ENCODE results near the gene TRAF2.

The TRAF2 gene

DNA sequence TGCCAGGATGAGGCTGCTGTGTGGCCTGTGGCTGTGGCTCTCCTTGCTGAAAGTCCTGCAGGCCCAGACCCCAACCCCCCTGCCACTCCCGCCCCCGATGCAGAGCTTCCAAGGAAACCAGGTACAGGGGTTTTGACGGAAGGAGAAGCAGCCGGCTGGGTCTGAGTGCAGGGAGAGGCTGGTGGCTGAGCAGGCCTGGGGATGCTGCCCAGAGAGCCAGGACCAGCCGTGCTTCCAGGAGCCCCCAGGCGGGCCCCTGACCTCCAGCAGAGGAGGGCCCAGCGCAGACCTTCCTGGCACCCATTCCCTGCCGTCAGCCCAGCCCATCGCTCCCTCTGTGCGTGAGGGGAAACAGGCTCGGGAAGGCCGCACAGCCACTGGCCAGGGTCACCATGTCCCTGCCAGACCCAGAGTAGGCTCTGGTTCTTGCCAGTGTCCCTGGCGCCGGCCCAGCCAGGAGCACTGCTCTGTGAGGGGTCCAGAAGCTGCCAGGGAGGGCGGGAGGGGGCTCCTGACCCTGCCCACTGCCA lies 66.1 kb downstream of the TRAF2 start:
- DNase-seq, result no peak

DNA sequence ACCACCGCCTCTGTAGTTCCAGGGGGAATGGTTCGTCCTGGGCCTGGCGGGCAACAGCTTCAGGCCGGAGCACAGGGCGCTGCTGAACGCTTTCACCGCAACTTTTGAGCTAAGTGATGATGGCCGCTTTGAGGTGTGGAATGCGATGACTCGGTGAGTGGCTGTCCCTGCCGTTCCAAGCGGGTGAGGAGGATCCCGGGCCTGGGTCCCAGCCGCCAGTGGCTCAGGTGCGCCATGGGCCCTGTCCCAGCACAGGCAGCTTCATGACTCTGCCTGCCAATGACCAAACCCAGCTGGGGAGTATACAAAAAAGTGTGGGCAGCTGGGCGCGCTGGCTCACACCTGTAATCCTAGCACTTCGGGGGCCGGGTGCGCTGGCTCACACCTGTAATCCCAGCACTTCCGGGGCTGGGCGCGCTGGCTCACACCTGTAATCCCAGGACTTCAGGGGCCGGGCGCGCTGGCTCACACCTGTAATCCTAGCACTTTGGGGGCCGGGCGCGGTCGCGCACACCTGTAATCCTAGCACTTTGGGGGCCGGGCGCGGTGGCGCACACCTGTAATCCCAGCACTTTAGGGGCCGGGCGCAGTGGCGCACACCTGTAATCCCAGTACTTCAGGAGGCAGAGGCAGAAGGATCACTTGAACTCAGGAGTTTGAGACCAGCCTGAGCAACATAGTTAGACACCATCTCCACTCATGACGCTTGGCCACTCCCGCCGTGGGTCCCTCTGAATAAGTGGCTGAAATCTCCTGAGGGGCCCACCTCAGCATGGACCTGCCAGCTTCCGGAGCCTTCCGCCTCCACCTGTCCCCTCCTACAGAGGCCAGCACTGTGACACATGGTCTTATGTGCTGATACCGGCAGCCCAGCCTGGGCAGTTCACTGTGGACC lies 66.8 kb downstream of the TRAF2 start:
- no peak for DNase-seq

DNA sequence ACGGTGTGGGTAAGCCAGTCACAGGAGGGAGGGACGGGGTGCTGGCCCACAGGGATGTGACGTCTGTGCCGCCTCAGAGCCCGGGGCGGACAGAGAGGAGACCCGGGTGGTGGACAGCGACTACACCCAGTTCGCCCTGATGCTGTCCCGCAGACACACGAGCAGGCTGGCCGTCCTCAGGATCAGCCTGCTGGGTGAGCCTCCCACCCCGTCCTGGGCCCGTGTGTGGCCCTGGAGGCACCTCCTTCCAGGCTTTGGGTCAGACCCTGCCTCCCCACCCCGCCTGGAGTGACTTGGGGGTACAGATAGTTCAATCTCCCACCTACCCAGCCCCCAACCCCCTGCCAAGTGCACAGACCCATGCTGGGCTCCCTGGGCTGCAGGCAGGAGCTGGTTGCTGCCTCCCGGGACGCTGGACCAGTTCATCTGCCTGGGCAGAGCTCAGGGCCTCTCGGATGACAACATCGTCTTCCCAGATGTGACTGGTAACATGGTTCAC lies 67.5 kb downstream of the TRAF2 start:
- DNase-seq, result no peak

DNA sequence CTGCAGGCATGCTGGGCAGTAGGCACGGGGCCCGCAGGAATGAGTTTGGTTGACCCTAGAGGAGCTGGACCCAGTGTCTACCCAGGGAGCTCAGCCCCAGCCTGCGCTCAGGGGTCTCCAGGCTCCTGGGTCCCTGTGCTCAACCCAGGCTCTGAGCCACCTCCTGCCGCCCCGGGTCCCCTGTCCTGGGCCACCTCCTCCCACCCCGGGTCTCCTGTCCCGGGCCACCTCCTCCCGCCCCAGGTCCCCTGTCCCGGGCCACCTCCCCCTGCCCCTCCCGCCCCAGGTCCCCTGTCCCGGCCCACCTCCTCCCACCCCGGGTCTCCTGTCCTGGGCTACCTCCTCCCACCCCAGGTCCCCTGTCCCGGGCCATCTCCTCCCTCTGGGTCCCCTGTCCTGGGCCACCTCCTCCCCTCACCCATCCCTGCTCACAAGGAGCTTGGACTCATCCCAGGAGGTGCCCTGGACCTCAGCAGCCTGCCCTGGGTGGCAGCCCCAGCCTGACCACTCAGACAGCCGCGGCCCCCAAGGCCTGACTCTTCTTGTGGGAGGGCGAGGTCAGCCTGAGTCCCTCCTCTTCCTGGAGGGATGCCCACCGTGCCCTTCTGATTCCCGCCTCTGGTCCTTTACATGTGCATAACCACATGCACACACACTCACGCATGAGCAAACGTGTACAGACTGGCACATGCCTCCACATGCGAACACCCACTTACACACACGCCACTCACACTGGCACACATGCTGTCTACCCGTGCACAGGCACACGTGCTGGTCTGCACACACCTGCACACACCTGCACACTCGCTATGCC lies 68.2 kb downstream of the TRAF2 start:
- DNase-seq, result no peak

DNA sequence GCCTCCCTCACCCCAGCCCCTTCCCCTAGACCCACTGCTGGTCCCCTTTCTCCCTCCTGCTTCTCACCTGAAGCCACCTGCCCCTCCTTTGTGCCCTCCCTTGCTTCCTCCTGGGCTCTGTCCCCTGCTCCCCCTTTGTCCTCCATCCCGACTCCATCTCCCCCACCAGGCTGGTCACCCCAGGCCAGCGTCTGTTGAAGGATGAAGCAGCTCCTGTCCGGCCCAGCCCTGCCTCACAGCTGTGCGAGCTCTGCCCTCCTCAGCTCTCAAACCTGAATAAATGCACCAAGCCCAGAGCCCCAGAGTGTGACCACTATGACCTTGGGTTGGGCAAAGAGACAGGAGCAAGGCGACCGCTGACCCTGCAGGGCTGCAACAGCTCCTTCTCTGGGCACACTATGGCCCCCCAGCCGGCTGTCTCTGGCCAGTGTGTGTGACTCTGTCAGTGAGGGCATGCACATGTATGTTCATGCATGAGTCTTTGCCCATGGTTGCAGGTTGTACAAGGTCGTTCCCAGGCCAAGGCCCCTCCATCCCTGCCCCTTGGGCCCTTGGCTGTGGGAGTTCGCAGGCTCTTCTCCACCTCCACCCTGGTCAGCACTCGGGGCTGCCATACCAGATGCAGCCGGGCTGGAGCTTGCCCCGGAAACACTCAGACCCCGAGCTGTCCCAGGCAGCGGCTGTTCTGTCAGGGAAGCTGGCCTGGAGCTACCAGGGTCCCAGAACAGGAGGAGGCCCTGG lies 69.1 kb downstream of the TRAF2 start:
- DNase-seq, result no peak

DNA sequence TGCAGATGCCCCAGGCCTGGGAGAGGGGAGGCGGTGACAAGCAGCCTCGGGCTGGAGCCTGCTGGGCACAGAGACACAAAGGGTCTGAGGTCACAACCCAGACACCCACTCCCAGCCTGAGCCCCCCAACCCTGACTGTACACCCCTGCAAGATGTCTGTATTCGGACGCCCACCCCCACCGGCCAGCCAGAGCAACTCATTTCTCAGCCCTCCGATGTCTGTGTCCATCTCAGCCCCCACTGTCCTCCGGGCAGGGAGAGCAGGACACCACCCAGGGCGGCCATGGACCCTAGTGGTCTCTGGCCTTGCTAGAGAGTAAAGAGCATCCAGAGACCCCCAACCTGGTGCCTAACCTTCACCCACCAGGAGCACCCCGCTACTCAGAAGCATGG lies 69.6 kb downstream of the TRAF2 start:
- no peak for DNase-seq

DNA sequence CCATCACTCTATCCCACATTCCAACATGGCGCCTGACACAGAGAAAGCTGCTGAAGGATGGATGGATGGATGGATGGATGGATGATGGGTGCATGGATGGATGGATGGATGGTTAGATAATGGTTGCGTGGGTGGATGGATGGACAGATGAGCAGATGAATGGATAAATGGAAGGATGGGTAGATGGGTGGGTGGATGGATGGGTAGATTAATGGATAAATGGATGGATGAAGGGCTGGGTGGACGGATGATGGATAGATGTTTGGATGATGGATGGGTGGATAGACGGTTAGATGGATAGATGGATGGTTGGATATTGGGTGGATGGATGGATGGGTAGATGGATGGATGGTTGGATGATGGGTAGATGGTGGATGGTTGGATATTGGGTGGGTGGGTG lies 70.3 kb downstream of the TRAF2 start:
- no peak for DNase-seq

DNA sequence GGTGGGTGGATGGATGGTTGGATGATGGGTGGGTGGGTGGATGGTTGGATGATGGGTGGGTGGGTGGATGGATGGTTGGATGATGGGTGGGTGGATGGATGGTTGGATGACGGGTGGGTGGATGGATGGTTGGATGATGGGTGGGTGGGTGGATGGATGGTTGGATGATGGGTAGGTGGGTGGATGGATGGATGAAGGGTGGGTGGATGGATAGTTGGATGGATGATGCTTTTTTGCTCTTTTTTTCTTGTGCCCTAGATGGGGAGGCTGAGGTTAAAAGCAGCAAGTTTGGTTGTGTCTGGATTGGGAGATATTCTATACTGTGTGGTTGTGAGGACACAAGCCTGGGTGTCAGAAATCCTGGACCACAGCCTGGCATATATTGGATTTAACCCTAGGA lies 71.1 kb downstream of the TRAF2 start:
- DNase-seq, result no peak

DNA sequence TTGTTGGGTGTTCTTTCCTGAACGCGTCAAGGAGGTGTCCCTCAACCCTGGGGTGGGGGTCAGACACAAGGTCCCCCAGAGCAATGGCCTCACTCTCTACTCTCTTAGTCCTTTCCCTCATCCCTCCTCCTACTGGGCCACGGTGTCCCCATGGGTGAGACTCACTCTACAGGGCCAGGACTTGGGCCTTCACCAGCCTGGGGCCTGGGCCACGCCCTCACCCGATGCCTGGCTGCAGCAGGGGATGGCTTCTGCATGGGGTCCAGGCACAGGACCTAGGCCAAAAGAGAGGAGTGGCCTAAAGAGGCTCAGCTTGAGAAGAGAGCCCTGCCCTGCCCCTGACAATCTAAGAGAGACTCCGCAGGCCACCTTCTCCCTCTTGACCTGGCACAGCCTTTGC lies 71.6 kb downstream of the TRAF2 start:
- DNase-seq, result no peak

DNA sequence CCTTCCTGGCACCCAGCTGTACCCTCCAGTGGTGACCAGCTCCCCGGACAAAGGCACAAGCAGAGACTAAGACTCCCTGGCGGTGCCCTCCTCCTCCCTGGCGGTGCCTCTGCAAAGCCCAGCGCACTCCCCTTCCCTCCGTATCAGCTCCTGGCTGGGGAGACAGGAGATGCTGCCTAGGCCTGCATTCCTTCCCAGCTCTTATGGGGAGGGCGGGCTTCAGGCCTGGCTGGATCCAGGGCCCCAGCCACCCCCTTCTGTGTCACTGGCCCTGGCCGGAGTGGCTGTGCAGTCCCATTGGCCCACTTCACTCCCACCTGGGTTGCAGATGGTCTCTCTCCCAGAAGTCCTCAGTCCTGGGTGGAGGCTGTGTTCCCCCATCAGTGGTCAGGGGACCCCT lies 72.2 kb downstream of the TRAF2 start:
- no peak for DNase-seq

DNA sequence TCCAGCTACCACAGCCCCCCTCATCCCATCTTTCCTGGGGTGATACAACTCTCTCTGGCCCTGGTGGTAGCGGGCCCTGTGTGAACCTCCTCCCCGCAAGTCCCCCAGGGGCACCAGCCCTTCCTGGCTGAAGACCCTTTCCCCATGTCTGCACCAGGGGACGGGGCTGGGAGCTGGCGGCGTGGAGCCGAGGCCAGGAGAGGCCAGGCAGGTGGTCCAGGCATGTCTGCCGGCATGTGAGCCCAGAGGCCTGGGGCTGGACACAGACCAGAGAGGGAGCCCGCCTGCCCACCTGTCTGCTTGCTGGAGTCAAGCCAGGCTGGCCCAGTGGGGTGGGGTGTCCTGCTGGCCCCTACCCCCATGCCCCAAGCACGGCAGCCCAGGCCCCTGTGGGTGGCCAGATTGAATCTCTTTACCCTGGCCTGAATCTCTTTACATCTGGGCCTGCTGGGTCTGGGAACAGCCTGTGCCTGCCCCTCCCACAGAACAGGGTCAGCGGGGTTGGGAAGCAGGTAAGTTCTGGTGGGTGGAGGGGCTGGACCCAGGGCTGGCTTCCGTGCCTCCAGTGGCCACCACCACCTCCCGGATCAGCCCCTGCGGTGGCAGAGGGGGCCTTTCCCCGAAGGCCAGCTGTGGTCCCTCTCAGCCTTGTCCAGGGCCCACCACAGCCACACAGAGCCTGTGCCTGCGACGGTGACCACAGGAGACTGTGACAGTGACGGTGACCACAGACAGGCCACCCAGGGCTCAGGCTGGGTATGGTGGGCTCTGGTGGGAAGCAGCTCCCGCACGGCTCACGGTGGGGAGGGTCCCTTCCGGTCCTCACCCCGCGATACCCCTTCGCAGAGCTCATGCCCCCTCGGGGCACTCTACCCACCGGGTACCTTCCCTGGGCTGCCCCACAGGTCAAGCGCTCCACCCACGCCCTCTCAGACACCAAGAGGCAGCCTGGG lies 72.9 kb downstream of the TRAF2 start:
- DNase-seq, result no peak

DNA sequence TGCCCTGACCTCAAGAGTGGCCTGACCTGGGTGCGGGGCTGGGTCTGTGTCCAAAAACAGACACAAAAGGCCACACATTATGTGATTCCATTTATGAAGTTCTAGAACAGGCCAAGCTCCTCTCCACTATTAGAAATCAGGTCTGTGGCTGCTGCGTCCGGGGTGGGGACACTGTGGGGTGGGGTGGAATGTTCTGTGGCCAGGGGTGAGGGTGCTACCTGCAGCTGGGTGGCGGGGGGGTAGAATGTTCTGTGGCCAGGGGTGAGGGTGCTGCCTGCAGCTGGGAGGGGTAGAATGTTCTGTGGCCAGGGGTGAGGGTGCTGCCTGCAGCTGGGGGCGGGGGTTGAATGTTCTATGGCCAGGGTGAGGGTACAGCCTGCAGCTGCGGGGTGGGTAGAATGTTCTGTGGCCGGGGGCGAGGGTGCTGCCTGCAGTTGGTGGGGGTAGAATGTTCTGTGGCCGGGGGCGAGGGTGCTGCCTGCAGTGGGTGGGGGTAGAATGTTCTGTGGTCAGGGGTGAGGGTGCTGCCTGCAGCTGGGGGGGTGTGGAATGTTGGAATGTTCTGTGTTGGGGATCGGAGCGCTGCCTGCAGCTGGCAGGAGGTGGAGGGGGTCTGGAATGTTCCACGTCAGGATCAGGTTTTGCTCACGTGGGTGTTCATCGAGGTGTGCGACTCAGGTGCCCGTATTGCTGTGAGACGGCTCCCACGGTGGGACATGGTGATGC lies 74.1 kb downstream of the TRAF2 start:
- DNase-seq, result no peak

DNA sequence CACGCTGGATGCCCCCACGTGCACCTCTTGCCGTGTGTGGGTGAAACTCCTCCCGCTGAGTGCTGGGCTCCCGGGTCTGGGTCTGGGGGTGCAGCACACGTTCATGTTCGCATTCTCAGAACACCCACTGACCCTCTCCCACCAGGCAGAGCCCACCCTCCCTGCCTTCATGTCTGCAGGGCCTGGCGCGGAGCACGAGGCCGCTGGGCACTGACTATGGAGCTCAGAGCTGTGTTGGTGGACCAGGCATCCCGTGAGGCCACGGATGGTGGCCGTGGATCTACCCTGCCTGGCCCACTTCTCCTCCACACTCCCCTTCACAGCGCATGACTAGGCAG lies 74.6 kb downstream of the TRAF2 start:
- DNase-seq, result no peak

DNA sequence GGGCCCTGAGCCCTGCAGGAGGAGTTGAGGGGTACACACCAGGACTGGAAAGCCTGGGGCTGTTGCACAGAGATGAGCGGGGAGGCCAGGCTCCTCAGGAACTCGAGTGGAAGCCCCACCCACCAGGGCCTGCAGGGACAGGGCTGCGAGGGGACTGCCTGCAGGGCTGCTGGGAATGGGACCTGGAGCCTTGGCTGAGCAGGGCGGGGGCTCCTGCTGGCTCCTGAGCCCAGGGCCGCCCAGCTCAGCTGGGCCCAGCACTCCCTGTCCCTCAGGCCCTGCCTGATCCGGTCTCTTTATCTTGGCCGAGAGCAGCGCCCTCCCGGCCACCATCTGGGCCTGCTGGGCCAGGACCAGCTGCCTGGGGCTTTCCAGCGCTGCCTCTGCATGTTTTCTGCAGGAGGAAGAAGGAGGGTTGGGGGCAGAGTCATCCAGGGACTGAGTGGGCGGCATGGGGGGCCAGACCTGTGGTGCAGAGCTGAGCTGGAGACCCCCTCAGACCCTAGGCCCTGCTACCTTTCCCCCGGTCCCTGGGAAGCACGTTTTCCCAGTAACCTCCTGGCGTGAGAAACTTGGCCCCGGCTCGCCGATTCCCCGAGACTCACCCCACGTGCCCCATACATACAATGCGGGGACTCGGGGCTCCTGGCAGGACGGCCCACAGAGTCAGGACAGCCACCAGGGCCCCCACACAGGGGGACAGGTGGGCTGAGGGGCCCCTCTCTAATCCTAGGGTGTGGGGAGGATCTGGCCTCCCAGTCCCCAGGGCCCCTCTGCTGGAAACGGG lies 75.2 kb downstream of the TRAF2 start:
- DNase-seq, result no peak

DNA sequence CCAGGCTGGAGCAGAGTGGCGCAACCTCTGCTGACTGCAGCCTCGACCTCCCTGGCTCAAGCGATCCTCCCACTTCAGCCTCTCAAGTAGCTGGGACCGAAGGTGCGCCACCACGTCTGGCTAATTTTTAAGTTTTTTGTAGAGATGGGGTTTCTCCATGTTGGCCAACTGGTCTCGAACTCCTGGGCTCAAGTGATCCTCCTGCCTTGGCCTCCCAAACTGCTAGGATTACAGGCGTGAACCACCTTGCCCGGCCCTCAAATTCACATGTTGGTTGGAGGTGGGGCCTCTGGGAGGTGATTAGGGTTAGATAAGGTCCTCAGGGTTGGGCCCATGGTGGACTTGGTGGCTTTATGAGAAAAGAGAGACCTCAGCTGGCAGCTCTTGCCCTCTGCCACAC lies 75.8 kb downstream of the TRAF2 start:
- DNase-seq, result no peak

DNA sequence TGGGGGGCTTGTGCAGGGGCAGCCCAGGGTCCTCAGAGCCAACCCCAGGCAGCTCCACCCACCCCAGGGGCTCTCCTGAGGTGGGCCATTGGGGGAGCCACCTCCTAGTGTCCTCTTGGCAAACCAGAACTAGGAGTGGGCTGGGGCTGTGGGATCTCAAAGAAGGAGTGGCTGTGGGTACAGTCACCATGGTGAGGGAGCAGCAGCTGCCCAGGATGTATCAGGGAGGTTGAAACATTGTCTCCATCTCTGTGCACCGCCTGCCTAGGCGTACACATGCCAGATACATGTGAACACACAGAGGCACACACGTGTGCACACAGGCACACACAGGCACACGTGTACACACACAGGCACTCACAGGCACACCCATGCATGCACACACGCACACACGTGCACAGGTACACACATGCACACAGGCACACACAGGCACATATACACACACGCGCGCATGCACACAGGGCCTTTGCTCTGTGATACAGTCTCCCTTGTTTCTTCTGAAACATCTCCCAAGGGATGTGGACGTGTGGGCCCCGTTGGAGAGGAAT lies 76.5 kb downstream of the TRAF2 start:
- DNase-seq, result no peak

DNA sequence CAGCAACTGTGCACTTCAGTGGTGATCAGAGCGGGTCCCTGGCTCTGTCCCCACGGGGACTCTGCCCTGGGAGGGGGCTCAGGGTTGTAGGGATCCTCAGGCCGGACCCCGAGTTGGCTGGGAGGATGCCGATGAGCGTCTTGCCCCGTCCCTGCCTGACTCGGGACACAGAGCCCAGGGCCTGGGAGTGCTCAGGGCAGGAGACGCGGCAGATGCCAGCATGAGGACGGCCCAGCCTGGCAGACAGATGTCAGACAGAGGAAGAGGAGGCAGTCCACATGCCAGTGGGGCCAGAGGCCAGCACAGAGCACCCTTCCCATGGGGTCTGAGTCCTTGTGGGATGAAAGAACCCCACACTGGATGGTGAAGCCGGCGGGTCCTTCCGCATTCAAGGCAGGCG lies 77.0 kb downstream of the TRAF2 start:
- no peak for DNase-seq

DNA sequence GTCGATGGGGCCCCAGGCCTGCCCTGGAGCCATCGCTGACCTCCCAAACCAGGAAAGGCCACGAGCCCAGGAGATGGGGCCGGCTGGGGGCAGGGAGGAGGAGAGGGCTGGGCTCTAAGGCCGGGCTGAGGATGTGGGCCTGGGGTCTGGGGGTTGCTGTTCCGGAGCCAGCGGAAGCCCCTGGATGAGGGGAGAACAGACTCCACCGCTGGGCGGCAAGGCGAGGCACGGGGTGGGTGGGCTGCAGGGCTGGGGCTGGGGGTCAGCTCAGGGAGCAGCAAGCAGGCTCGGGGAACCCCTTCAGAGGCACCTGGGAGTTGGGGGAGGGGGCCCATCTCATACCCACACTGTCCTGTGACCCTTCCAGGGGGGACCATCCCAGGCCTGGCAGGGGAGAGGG lies 77.4 kb downstream of the TRAF2 start:
- no peak for DNase-seq

DNA sequence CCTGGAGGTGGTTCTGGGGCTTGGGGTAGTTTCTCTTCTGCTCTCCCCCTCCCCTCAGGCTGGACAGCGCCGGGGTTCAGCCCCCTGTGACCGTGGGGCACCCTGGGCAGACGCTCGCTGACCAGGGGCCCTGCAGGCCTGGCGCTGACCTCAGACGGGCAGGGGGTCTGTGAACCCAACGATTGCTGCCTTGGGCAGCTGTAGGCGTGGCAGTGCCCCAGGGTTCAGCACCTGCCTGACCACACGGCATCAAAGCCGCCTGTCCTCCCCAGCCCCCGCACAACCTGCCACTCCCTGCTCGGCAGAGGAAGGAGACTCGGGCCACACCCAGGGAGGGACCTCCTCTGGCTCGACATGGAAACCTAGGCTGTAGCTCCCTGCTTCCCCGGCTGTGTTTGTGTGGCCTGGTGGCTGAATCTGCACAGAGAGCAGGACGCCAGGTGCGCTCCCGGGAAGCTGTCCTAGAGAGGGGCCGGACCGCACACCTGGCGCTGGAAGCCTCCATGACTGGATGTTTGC lies 77.9 kb downstream of the TRAF2 start:
- DNase-seq, result no peak
